NCI-H128 (cell line): ENCODE measurements around the gene KIF26B.
"Not testable (repeated sequence)": the region's sequence is repeated elsewhere in the genome, so short reads cannot be mapped to it uniquely, and the experiment has no call there.

Source experiments
- DNase-seq: peaks from one replicate; lab custom pipeline; 2025; ENCODE audit not compliant: unreplicated experiment; lab: John Stamatoyannopoulos, UW

The KIF26B gene

GRCh38 chr1:245715291-245715701 lies 560.5 kb downstream of the KIF26B start:
- DNase-seq, result no peak

- no peak for DNase-seq
Observed at GRCh38 chr1:245715970-245716369, 561.2 kb downstream of the KIF26B start.

- no peak for DNase-seq
Observed at GRCh38 chr1:245716561-245716960, 561.8 kb downstream of the KIF26B start.

- DNase-seq, result no peak
Observed at GRCh38 chr1:245717611-245718010, 562.8 kb downstream of the KIF26B start.

GRCh38 chr1:245718123-245718522 lies 563.3 kb downstream of the KIF26B start:
- DNase-seq, result no peak

GRCh38 chr1:245718951-245719350 lies 564.2 kb downstream of the KIF26B start:
- no peak for DNase-seq

- no peak for DNase-seq
Observed at GRCh38 chr1:245721488-245721887, 566.7 kb downstream of the KIF26B start.

- DNase-seq, result not testable (repeated sequence)
Observed at GRCh38 chr1:245728035-245728434, 573.2 kb downstream of the KIF26B start.

GRCh38 chr1:245730801-245731200 lies 576.0 kb downstream of the KIF26B start:
- DNase-seq, result no peak

- not testable (repeated sequence) for DNase-seq
Observed at GRCh38 chr1:245740336-245740735, 585.6 kb downstream of the KIF26B start.

GRCh38 chr1:245742896-245743295 lies 588.1 kb downstream of the KIF26B start:
- peak; percentile 41 for DNase-seq

GRCh38 chr1:245748240-245748639 lies 593.5 kb downstream of the KIF26B start:
- no peak for DNase-seq

- DNase-seq, result no peak
Observed at GRCh38 chr1:245748646-245749045, 593.9 kb downstream of the KIF26B start.

- DNase-seq, result no peak
Observed at GRCh38 chr1:245749053-245749452, 594.3 kb downstream of the KIF26B start.

GRCh38 chr1:245750261-245750660 lies 595.5 kb downstream of the KIF26B start:
- no peak for DNase-seq

- DNase-seq, result no peak
Observed at GRCh38 chr1:245751116-245751515, 596.3 kb downstream of the KIF26B start.

GRCh38 chr1:245751726-245752470 lies 597.1 kb downstream of the KIF26B start:
- DNase-seq, result no peak

GRCh38 chr1:245752561-245752960 lies 597.8 kb downstream of the KIF26B start:
- no peak for DNase-seq

GRCh38 chr1:245753807-245754206 lies 599.0 kb downstream of the KIF26B start:
- DNase-seq, result no peak

- DNase-seq, result no peak
Observed at GRCh38 chr1:245754463-245754961, 599.7 kb downstream of the KIF26B start.
